Epithelial cell of esophagus (primary cell): ENCODE measurements around the gene SLC26A1.
A peak's percentile ranks its signal among the peaks of the same experiment; 100 is the strongest.

ENCODE experiments used
- DNase-seq: peaks from one replicate; pipeline ENCODE4 v3.0.0; 2010; ENCODE audit warnings: low read depth
- H3K4me3 ChIP-seq: 2 replicates; pipeline ENCODE4 v1.5.1; 2011; ENCODE audit warnings: mild to moderate bottlenecking, low read length, control low read depth
- TF ChIP-seq, protein P1 (sequence below): IDR thresholded peaks from 2 replicates; pipeline ENCODE4 v1.5.1; 2011; ENCODE audit warnings: low read depth, mild to moderate bottlenecking, low read length, control low read depth, inconsistent platforms; ENCODE audit not compliant: insufficient read depth; ENCODE audit errors: missing control alignments

SLC26A1 gene

GRCh38 chr4:1032861-1033260 lies 39.7 kb upstream of the SLC26A1 start:
- DNase-seq = no peak
- H3K4me3 ChIP-seq = no peak overlapping the region
- TF ChIP-seq, protein P1, sequence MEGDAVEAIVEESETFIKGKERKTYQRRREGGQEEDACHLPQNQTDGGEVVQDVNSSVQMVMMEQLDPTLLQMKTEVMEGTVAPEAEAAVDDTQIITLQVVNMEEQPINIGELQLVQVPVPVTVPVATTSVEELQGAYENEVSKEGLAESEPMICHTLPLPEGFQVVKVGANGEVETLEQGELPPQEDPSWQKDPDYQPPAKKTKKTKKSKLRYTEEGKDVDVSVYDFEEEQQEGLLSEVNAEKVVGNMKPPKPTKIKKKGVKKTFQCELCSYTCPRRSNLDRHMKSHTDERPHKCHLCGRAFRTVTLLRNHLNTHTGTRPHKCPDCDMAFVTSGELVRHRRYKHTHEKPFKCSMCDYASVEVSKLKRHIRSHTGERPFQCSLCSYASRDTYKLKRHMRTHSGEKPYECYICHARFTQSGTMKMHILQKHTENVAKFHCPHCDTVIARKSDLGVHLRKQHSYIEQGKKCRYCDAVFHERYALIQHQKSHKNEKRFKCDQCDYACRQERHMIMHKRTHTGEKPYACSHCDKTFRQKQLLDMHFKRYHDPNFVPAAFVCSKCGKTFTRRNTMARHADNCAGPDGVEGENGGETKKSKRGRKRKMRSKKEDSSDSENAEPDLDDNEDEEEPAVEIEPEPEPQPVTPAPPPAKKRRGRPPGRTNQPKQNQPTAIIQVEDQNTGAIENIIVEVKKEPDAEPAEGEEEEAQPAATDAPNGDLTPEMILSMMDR = no peak

DNA sequence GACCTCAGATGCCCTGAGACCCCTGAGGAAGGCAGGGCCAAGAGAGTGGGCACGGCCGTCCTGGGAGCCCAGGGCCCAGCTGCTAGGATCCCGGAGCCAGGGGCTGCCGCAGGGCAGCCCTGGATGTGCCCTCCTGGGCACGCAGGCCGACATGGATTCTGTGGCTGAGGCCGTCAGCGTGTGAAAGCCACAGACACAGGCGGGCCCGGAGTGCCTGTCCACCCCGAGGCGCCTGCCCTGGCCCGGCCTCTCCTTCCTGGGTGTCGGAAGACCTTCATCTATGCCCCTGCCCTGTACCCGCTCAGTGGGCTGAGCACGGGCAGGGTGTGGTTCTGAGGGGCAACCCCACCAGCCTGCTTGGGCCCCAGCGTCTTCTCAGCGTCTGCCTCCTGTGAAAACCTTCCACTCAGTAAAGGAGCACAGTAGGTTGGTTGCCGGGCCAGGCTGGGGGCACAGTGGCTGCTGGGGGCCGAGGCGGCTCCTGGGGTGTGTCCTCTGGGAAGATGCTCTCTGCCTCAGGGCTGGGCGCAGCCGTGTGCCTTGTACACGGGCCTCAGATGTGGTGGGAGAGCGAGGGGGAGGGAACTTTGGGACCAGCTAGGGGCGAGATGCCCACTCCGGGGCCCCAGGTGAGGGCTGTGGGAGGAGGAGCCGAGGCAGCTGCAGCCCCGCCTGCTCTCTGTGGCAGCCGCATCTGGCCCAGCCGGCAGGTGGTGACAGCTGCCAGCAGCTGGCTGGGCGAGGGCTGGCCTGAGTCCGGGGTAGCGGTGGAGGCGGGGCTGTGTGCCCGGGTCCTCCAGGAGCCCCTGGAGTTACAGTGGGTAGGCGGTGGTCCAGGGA lies 39.0 kb upstream of the SLC26A1 start:
- DNase-seq = peak; percentile 30
- H3K4me3 ChIP-seq = no peak overlapping the region
- TF ChIP-seq, protein P1 = peak; percentile 37

DNA sequence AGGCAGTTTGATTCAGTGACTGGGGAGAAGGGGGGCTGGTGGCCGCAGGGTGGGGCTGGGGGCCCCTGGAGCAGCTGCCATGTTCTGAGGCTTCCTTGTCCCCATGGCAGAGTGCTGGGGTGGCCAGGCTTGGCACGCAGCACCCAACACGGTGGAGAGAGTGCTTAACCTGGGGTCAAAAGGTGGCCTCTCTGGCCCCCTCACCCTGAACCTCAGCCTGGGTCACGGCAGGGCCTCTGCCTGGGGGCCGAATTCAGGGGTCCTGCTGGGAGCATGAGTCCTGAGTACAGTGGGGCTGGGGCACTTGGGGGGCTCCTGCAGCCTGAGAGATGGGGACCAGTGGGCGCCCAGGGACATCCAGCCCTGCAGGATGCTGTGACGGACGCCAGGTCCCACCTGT lies 38.1 kb upstream of the SLC26A1 start:
- no peak overlapping the region for H3K4me3 ChIP-seq
- TF ChIP-seq, protein P1 = no peak
- no peak for DNase-seq

DNA sequence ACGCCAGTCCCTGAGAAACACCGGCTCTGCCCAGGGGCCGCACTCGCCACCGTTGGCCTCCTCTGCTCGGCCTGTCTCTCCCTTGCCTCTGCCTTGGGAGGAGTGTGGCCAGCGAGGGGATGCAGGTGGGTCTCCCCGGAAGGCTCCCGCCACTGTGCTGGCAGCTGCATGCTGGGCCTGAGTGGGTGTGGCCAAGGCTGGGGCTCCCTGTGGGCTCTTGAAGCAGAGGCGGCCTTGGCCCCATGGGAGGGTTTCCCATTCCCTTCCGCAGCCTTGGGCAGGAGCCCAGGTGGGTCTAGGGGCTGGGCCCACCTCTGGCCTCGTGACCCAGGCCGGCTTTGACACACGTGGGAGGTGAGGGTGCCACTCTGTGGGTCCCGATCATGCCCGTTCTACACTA lies 37.4 kb upstream of the SLC26A1 start:
- H3K4me3 ChIP-seq = no peak overlapping the region
- TF ChIP-seq, protein P1 = no peak

GRCh38 chr4:1030031-1030430 lies 36.8 kb upstream of the SLC26A1 start:
- H3K4me3 ChIP-seq = no peak overlapping the region
- TF ChIP-seq, protein P1 = no peak
- DNase-seq = no peak

More for the DNA sequence above, 37.4 kb upstream of the SLC26A1 start:
- DNase-seq = no peak

DNA sequence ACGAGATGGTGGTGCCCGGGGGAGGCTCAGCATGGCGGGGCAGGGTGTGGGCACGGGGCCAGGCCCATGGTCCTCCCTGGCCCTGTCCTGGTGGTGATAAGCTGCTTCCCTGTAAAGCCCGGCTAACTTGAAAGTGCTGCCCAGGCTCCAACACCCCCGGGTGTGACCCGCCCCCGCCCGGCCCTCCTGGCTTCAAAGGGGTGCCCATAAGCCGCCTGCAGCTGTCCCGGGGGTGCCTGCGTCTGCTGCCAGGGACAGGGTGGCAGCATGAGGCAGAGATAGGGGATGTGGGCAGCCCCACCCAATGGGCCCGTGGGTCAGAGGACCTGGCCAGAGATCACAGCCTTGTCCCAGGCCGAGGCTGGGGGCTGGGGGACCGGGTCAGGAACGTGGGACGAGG lies 36.3 kb upstream of the SLC26A1 start:
- TF ChIP-seq, protein P1 = no peak
- DNase-seq = no peak
- H3K4me3 ChIP-seq = no peak overlapping the region
